Cardiac fibroblast (primary cell): ENCODE data around the gene EML6.

Source experiments
- DNase-seq, 2 donors: peaks; one replicate each; pipeline versions ENCODE4 v3.0.0 to v3.0.0-alpha.2; 2010; ENCODE audit warnings: low read depth in 2 of 2
- H3K4me3 ChIP-seq, 2 donors: replicated peaks in 1 of 2; 1 replicate in 1 of 2; 2 replicates in 1 of 2; pipeline ENCODE4 v1.5.1; 2011; ENCODE audit warnings: low read depth in 2 of 2, low read length in 2 of 2, mild to moderate bottlenecking in 2 of 2, moderate library complexity in 1 of 2
- TF ChIP-seq, protein P1 (sequence below): IDR thresholded peaks from one replicate; pipeline ENCODE4 v1.5.1; 2011; ENCODE audit warnings: low read depth, mild to moderate bottlenecking, low read length, inconsistent platforms

EML6 gene

DNA sequence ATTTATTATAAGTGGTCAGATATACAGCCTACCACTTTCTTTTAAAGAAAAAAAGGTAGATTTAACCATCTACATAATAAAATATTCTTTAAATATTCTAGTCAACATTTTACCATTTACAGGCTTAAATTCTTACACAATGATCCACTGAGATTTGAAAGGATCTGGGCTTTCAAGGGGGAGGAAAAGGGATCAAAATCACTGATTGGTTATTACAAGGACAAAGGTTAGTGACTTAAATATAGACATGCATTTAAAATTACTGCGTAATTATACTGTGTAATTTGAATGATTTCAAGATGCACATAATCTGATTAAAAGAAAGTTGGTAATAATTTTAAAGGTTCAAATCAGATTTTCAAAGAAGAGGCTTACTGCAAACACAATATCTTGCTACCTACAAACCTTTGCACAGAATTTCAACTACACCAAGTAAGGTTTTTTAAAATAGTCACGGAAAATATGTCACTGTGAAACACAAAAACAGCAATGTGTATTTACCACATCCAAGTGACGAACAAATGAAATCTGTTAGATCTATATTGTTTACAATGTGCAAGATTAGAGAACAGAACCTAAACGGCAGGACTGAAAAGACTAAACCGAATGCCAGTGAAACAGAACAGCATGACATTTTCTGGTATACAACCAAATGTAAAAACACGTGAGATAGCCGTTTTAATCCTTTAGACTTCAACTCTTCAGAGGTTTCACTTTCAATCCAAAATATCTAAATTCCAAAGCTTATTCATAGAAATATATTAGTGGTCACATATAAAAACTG is 286.0 kb downstream of the EML6 start:
- DNase-seq, result no peak
- TF ChIP-seq, protein P1, sequence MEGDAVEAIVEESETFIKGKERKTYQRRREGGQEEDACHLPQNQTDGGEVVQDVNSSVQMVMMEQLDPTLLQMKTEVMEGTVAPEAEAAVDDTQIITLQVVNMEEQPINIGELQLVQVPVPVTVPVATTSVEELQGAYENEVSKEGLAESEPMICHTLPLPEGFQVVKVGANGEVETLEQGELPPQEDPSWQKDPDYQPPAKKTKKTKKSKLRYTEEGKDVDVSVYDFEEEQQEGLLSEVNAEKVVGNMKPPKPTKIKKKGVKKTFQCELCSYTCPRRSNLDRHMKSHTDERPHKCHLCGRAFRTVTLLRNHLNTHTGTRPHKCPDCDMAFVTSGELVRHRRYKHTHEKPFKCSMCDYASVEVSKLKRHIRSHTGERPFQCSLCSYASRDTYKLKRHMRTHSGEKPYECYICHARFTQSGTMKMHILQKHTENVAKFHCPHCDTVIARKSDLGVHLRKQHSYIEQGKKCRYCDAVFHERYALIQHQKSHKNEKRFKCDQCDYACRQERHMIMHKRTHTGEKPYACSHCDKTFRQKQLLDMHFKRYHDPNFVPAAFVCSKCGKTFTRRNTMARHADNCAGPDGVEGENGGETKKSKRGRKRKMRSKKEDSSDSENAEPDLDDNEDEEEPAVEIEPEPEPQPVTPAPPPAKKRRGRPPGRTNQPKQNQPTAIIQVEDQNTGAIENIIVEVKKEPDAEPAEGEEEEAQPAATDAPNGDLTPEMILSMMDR, result no peak
- no peak overlapping the region for H3K4me3 ChIP-seq

DNA sequence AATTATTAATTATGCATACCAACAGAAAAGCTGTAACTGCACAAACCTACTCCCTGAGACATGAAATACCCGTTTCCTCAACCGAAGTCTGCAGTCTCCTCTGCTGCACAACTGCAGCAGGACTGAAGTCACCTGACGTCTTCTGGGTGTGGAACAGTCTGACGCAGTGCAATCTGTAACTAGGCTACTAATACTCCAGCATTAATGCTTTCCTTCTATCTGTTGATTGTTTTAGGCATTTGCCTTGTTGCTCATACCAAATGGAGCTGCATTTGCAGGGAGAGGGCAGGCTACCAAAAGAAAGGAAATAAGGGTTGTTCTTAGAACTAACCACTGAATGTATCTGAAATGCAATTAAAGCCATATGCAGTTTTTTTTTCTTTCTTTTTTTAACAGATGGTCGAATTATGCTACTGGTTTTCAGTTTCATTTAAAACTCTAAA is 286.7 kb downstream of the EML6 start:
- DNase-seq, result peak; percentile 56 to 65
- peak overlapping the region in 1 of 2 donors; percentile 16 for H3K4me3 ChIP-seq
- TF ChIP-seq, protein P1, result no peak

DNA sequence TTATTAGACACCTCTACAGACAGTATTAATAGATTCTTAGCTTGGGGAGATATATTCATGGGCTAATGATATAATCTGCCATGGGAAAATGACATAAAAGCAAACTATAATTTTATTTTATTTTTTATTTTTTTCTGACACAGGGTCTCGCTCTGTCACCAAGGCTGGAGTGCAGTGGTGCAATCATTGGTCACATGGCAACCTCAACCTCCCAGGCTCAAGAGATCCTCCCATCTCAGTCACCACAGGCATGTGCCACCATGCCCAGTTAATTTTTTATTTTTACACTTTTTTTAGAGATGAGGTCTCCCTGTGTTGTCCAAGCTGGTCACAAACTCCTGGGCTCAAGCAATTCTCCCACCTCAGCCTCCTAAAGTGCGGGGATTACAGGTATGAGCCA is 287.5 kb downstream of the EML6 start:
- DNase-seq, result peak in 1 of 2 donors; percentile 45
- no peak overlapping the region for H3K4me3 ChIP-seq
- TF ChIP-seq, protein P1, result no peak

DNA sequence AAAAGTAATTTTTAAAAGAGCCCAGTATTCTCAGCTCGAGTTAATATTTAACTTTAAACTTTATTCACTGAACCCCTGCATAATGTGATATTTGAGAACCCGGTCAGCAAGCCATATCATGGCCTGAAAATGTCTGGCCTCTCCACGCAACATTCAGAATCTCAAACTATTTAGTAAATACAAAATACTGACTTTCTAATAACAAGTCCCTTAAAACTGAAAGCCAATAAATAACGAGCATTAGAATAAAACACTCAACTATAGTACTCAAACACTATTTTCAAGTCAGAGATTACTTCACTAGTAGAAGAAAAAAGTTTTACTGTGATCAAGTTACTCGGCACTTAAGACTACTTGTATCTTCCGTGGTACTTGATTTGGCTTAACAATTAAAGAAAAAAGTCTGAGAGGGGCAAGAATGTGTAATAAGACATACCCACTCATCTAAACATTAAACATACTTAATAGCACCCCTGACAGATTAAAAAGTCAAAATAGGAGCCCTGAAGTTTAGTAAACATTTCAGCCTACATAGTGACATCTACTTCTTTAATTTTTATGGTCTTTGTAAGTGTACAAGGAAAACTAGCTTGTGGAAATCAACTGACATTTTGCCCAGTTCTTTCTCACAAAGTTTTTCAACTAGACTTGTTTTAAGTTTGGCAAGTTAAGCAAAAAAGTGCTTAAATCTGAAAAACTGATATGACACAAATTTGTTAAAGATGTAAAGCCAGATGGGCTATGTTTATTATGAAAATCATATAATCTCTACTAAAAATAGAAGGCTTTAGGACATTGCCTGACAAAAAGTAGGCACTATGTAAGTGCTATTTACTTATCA is 288.6 kb downstream of the EML6 start:
- no peak for DNase-seq
- H3K4me3 ChIP-seq, result no peak overlapping the region
- TF ChIP-seq, protein P1, result no peak

DNA sequence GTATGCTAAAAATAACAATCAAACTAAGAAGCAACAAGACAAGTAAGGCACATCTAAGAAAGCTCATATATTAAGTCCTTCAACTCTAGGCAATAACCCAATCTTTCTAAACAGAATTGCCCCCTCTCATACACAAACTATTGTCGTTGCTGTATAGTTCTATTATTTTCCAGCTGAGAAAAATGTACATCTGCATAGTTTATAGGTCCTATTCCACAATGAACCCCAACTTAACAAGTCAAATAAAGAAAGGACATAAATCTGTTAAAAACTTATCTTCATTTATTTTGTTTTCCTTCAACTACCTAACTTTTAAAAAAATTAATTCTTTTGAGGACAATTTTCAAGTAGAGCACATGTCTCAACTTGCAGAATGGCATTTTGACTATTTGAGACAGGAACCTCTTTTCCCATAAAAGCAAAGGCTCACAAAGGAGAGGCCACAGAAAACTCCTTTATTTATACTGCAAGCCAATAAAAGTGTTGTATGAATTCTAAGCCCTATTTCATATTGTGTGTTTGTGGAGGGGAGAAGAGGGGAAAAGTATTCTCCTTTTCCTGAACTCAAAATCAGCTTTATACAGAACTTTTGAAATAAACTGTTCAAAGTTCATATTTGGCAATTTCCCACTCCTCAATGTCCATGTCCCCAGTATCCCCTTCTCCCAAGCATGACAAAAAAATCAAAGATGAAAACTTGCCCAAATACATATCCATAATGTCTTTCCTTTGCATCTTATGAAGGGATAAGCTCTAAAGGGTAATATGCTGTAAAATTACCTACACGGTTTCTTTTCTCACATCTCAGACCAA is 289.4 kb downstream of the EML6 start:
- TF ChIP-seq, protein P1, result no peak
- H3K4me3 ChIP-seq, result no peak overlapping the region
- DNase-seq, result no peak

DNA sequence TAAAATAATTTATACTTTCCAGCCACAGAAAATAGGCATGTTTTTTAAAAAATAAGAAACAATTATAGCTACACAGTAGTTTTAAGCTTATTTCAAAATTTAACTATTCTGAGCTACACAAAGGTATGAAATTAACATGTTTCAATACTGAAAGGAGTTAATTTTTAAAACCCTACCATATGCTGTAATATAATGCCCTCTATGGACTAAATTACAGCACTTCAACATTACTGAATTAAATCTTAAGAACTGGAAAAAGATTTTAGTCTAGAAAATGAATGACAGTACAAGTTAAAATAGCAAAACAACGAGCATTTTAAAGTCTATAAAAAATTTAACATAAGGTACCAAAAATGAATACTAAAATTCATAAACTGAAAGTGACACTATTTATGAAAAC is 290.5 kb downstream of the EML6 start:
- no peak for DNase-seq
- no peak overlapping the region for H3K4me3 ChIP-seq
- TF ChIP-seq, protein P1, result no peak
